ENCODE results near the gene COL6A2.

Gene COL6A2

GRCh38 chr21:46116776-46117585 lies 19.1 kb downstream of the COL6A2 start:
- DNase-seq, result no peak

GRCh38 chr21:46117586-46118315 lies 19.8 kb downstream of the COL6A2 start:
- DNase-seq, result no peak

- DNase-seq, result no peak
Observed at GRCh38 chr21:46118316-46119143, 20.6 kb downstream of the COL6A2 start.

- DNase-seq, result no peak
Observed at GRCh38 chr21:46119144-46119636, 21.3 kb downstream of the COL6A2 start.

GRCh38 chr21:46119637-46120271 lies 21.8 kb downstream of the COL6A2 start:
- DNase-seq, result no peak

GRCh38 chr21:46120301-46121285 lies 22.7 kb downstream of the COL6A2 start:
- DNase-seq, result no peak

GRCh38 chr21:46121286-46122221 lies 23.6 kb downstream of the COL6A2 start:
- DNase-seq, result no peak

- no peak for DNase-seq
Observed at GRCh38 chr21:46122237-46122671, 24.3 kb downstream of the COL6A2 start.

- no peak for DNase-seq
Observed at GRCh38 chr21:46122758-46123683, 25.1 kb downstream of the COL6A2 start.

GRCh38 chr21:46124083-46124925 lies 26.4 kb downstream of the COL6A2 start:
- no peak for DNase-seq

GRCh38 chr21:46124926-46125845 lies 27.3 kb downstream of the COL6A2 start:
- DNase-seq, result no peak

GRCh38 chr21:46125846-46126301 lies 28.0 kb downstream of the COL6A2 start:
- no peak for DNase-seq

GRCh38 chr21:46126309-46127238 lies 28.7 kb downstream of the COL6A2 start:
- DNase-seq, result no peak

GRCh38 chr21:46127239-46128105 lies 29.6 kb downstream of the COL6A2 start:
- DNase-seq, result no peak
